Liver (tissue), 9 donors: ENCODE results near the gene CHORDC1. TPM values are rescaled to one million over a fixed set of nuclear protein-coding genes. Genes with fewer than 3 reads are reported as not detected.

Source experiments
- DNase-seq: peaks from one replicate; pipeline ENCODE4 v3.0.0-alpha.2; 2017; ENCODE audit warnings: low spot score
- H3K27ac ChIP-seq, 2 donors: one replicate each; pipeline ENCODE4 v1.7.0; 2013; ENCODE audit warnings: inconsistent platforms in 2 of 2, low read length in 2 of 2, control low read depth in 1 of 2, low read depth in 1 of 2, mild to moderate bottlenecking in 1 of 2
- H3K27me3 ChIP-seq, 4 donors: one replicate each; pipeline versions ENCODE4 v1.6.1 to v1.7.0; 2013; ENCODE audit warnings: low read length in 3 of 4, inconsistent platforms in 1 of 4, mild to moderate bottlenecking in 1 of 4, moderate library complexity in 1 of 4; ENCODE audit not compliant: control insufficient read depth in 4 of 4, insufficient read depth in 4 of 4
- H3K36me3 ChIP-seq, 4 donors: one replicate each; pipeline versions ENCODE4 v1.6.1 to v1.7.0; 2013; ENCODE audit warnings: low read length in 3 of 4, mild to moderate bottlenecking in 3 of 4, low read depth in 1 of 4, moderate library complexity in 1 of 4; ENCODE audit not compliant: control insufficient read depth in 4 of 4, insufficient read depth in 3 of 4
- H3K4me1 ChIP-seq, 4 donors: one replicate each; pipeline versions ENCODE4 v1.6.1 to v1.7.0; 2013; ENCODE audit warnings: low read length in 3 of 4, mild to moderate bottlenecking in 3 of 4, moderate library complexity in 1 of 4; ENCODE audit not compliant: control insufficient read depth in 4 of 4, insufficient read depth in 4 of 4
- H3K4me3 ChIP-seq, 3 donors: one replicate each; pipeline versions ENCODE4 v1.6.1 to v1.7.0; 2013; ENCODE audit warnings: low read length in 3 of 3, control low read depth in 1 of 3, low read depth in 1 of 3, mild to moderate bottlenecking in 1 of 3
- H3K9ac ChIP-seq, 2 donors: one replicate each; pipeline ENCODE4 v1.7.0; 2013; ENCODE audit warnings: low read length in 2 of 2, mild to moderate bottlenecking in 2 of 2, moderate library complexity in 2 of 2, control low read depth in 1 of 2, low read depth in 1 of 2
- H3K9me3 ChIP-seq, 4 donors: one replicate each; pipeline versions ENCODE4 v1.6.1 to v1.7.0; 2013; ENCODE audit warnings: low read length in 3 of 4; ENCODE audit not compliant: control insufficient read depth in 4 of 4
- EGR1 ChIP-seq, 2 donors: IDR thresholded peaks; 2 replicates each; pipeline ENCODE4 v1.6.1; 2016 to 2018; ENCODE audit warnings: antibody characterized with exemption in 2 of 2, low read depth in 2 of 2
- FOXA1 ChIP-seq: IDR thresholded peaks from 2 replicates; pipeline ENCODE4 v1.6.1; 2016; ENCODE audit warnings: antibody characterized with exemption
- FOXA2 ChIP-seq: IDR thresholded peaks from 2 replicates; pipeline ENCODE4 v1.6.1; 2016; ENCODE audit warnings: antibody characterized with exemption
- GABPA ChIP-seq, 2 donors: IDR thresholded peaks in 1 of 2; conservative IDR thresholded peaks in 1 of 2; 2 replicates each; pipeline ENCODE4 v1.6.1; 2016; ENCODE audit warnings: antibody characterized with exemption in 2 of 2, mild to moderate bottlenecking in 1 of 2, moderate library complexity in 1 of 2
- HNF4A ChIP-seq, 2 donors: conservative IDR thresholded peaks; 2 replicates each; pipeline ENCODE4 v1.6.1; 2016; ENCODE audit warnings: antibody characterized with exemption in 2 of 2, mild to moderate bottlenecking in 2 of 2
- HNF4G ChIP-seq: IDR thresholded peaks from 2 replicates; pipeline ENCODE4 v1.6.1; 2016; ENCODE audit warnings: antibody characterized with exemption
- JUND ChIP-seq, 2 donors: IDR thresholded peaks; 2 replicates each; pipeline ENCODE4 v1.6.1; 2016; ENCODE audit warnings: antibody characterized with exemption in 2 of 2
- NR2F2 ChIP-seq: IDR thresholded peaks from 2 replicates; pipeline ENCODE4 v1.6.1; 2016; ENCODE audit warnings: antibody characterized with exemption
- RAD21 ChIP-seq, 2 donors: IDR thresholded peaks; 2 replicates each; pipeline ENCODE4 v1.6.1; 2016; ENCODE audit warnings: antibody characterized with exemption in 2 of 2, mild to moderate bottlenecking in 2 of 2
- RXRA ChIP-seq, 2 donors: IDR thresholded peaks; 2 replicates each; pipeline ENCODE4 v1.6.1; 2017 to 2018; ENCODE audit warnings: antibody characterized with exemption in 2 of 2, mild to moderate bottlenecking in 1 of 2
- SP1 ChIP-seq: IDR thresholded peaks from 2 replicates; pipeline ENCODE4 v1.6.1; 2018; ENCODE audit warnings: antibody characterized with exemption, mild to moderate bottlenecking
- TAF1 ChIP-seq: conservative IDR thresholded peaks from 2 replicates; pipeline ENCODE4 v1.6.1; 2016; ENCODE audit warnings: antibody characterized with exemption, mild to moderate bottlenecking
- YY1 ChIP-seq: IDR thresholded peaks from 2 replicates; pipeline ENCODE4 v1.6.1; 2016; ENCODE audit warnings: antibody characterized with exemption, mild to moderate bottlenecking
- WGBS: extraction: QIAGEN DNeasy Blood & Tissue Kit; methylation state at CpG from one replicate; pipeline ENCODE4 v1.1.7; 2013; 5-methylcytosine and 5-hydroxymethylcytosine counted together
- polyA plus RNA-seq, 2 donors: library from polyadenylated mRNA; stranded (reverse) in 1 of 2; unstranded in 1 of 2; fragments of 200-250 nt in 1 of 2; fragments of >200 nt in 1 of 2; fragmentation: Nextera tagmentation in 1 of 2; extraction: Ambion mirVana in 1 of 2; gene quantifications; one replicate each; pipeline versions ENCODE4 v1.2.1 to v1.2.3, GENCODE V29; 2013 to 2015
- total RNA-seq, 2 donors: library from RNA; depleted of rRNA; stranded (reverse); fragments of >200 nt; gene quantifications; one replicate each; pipeline ENCODE4 v1.2.3, GENCODE V29; 2014
- TF ChIP-seq, protein P1 (sequence below): IDR thresholded peaks from 2 replicates; pipeline ENCODE4 v1.6.1; 2016; ENCODE audit warnings: antibody characterized with exemption
- TF ChIP-seq, protein P2 (sequence below): fragments of 150-350 bp; IDR thresholded peaks from 2 replicates; pipeline ENCODE4 v1.5.1; 2017; ENCODE audit warnings: improper control_type of control experiment, low read depth, low read length; ENCODE audit not compliant: missing input control
- TF ChIP-seq, protein P3 (sequence below): IDR thresholded peaks from 2 replicates; pipeline ENCODE4 v1.6.1; 2016; ENCODE audit warnings: antibody characterized with exemption
- TF ChIP-seq, protein P4 (sequence below): IDR thresholded peaks from 2 replicates; pipeline ENCODE4 v1.6.1; 2016; ENCODE audit warnings: antibody characterized with exemption
- TF ChIP-seq, protein P5 (sequence below): IDR thresholded peaks from 2 replicates; pipeline ENCODE4 v1.6.1; 2016; ENCODE audit warnings: antibody characterized with exemption, mild to moderate bottlenecking
- donor health status: healthy.
- donor health status: healthy.
- donor health status: healthy.
- donor health status: healthy.
- donor health status: healthy.

The CHORDC1 gene
- total and polyA plus RNA-seq, 4 donors, result 9.4 to 39.5 (median 16.7) TPM

DNA sequence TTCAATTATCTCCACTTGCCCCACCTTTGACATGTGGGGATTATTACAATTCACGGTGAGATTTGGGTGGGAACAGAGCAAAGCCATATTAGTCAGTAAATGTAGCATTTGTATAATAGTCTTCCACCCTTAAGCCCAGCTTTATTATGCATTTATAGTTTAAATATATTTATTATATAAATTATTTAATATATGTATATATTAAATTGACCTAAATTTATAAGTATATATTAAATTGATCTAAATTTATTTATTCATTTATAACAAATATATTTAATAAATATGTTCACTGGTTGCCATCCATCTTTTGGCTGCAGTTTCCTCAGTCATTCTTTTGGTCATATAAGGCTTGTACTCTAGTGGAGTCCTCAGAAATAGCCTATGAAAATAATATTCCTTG lies 23.6 kb upstream of the CHORDC1 start:
- Histone ChIP-seq H3K36me3 (no peaks in the 10 kb centered on the region), H3K9ac (no peak overlapping the region), H3K9me3 (no peaks in the 10 kb centered on the region), H3K27me3 (no peaks in the 10 kb centered on the region), H3K4me1 (no peaks in the 10 kb centered on the region), H3K4me3 (no peak overlapping the region), H3K27ac (no peak overlapping the region)
- TF ChIP-seq, protein P1, sequence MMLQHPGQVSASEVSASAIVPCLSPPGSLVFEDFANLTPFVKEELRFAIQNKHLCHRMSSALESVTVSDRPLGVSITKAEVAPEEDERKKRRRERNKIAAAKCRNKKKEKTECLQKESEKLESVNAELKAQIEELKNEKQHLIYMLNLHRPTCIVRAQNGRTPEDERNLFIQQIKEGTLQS, result no peak
- TF ChIP-seq, protein P2, sequence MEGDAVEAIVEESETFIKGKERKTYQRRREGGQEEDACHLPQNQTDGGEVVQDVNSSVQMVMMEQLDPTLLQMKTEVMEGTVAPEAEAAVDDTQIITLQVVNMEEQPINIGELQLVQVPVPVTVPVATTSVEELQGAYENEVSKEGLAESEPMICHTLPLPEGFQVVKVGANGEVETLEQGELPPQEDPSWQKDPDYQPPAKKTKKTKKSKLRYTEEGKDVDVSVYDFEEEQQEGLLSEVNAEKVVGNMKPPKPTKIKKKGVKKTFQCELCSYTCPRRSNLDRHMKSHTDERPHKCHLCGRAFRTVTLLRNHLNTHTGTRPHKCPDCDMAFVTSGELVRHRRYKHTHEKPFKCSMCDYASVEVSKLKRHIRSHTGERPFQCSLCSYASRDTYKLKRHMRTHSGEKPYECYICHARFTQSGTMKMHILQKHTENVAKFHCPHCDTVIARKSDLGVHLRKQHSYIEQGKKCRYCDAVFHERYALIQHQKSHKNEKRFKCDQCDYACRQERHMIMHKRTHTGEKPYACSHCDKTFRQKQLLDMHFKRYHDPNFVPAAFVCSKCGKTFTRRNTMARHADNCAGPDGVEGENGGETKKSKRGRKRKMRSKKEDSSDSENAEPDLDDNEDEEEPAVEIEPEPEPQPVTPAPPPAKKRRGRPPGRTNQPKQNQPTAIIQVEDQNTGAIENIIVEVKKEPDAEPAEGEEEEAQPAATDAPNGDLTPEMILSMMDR, result no peak
- TF ChIP-seq YY1, result no peak
- TF ChIP-seq, protein P3, sequence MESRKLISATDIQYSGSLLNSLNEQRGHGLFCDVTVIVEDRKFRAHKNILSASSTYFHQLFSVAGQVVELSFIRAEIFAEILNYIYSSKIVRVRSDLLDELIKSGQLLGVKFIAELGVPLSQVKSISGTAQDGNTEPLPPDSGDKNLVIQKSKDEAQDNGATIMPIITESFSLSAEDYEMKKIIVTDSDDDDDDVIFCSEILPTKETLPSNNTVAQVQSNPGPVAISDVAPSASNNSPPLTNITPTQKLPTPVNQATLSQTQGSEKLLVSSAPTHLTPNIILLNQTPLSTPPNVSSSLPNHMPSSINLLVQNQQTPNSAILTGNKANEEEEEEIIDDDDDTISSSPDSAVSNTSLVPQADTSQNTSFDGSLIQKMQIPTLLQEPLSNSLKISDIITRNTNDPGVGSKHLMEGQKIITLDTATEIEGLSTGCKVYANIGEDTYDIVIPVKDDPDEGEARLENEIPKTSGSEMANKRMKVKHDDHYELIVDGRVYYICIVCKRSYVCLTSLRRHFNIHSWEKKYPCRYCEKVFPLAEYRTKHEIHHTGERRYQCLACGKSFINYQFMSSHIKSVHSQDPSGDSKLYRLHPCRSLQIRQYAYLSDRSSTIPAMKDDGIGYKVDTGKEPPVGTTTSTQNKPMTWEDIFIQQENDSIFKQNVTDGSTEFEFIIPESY, result no peak
- TF ChIP-seq RXRA (IDR thresholded peaks at IDR 0.05), result no peak
- TF ChIP-seq, protein P4, sequence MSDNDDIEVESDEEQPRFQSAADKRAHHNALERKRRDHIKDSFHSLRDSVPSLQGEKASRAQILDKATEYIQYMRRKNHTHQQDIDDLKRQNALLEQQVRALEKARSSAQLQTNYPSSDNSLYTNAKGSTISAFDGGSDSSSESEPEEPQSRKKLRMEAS, result no peak
- TF ChIP-seq FOXA2, result no peak
- TF ChIP-seq GABPA (IDR thresholded peaks at IDR 0.05 in 1 of 2, conservative IDR thresholded peaks at IDR 0.05 in 1 of 2), result no peak
- TF ChIP-seq HNF4A (conservative IDR thresholded peaks at IDR 0.05), result no peak
- TF ChIP-seq HNF4G, result no peak
- TF ChIP-seq FOXA1, result no peak
- no peak for TF ChIP-seq NR2F2
- TF ChIP-seq, protein P5, sequence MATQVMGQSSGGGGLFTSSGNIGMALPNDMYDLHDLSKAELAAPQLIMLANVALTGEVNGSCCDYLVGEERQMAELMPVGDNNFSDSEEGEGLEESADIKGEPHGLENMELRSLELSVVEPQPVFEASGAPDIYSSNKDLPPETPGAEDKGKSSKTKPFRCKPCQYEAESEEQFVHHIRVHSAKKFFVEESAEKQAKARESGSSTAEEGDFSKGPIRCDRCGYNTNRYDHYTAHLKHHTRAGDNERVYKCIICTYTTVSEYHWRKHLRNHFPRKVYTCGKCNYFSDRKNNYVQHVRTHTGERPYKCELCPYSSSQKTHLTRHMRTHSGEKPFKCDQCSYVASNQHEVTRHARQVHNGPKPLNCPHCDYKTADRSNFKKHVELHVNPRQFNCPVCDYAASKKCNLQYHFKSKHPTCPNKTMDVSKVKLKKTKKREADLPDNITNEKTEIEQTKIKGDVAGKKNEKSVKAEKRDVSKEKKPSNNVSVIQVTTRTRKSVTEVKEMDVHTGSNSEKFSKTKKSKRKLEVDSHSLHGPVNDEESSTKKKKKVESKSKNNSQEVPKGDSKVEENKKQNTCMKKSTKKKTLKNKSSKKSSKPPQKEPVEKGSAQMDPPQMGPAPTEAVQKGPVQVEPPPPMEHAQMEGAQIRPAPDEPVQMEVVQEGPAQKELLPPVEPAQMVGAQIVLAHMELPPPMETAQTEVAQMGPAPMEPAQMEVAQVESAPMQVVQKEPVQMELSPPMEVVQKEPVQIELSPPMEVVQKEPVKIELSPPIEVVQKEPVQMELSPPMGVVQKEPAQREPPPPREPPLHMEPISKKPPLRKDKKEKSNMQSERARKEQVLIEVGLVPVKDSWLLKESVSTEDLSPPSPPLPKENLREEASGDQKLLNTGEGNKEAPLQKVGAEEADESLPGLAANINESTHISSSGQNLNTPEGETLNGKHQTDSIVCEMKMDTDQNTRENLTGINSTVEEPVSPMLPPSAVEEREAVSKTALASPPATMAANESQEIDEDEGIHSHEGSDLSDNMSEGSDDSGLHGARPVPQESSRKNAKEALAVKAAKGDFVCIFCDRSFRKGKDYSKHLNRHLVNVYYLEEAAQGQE, result no peak
- TF ChIP-seq SP1, result no peak
- no peak for DNase-seq
- 94% methylated on average over 1 of the region's 1 CpG for WGBS

DNA sequence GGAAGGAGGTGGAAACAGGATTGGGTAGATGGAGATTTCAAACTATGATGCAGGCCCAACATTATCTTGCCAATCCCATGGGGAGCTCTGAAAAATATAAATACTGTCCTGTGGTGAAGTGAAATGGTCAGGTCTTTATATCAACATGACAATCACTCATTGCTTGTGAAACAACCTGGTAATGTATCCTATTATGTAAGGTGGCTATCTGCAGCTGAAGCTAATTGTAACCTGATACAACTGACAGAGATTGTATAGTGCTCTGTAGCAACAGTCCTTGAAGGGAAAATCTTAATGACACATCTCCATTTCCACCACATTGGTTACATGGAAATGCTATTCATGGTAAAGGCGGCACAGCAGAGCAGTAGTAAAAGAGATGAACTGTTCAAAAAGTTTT lies 20.7 kb upstream of the CHORDC1 start:
- Histone ChIP-seq H3K9ac (no peak overlapping the region), H3K27me3 (no peaks in the 10 kb centered on the region)
- no peak for DNase-seq

More for the DNA sequence above, 20.7 kb upstream of the CHORDC1 start:
- WGBS, result 96% methylated on average over 1 of the region's 1 CpG
- H3K36me3 ChIP-seq, result no peaks in the 10 kb centered on the region
- no peaks in the 10 kb centered on the region for H3K9me3 ChIP-seq
- no peak overlapping the region for H3K4me3 ChIP-seq
- TF ChIP-seq RXRA (IDR thresholded peaks at IDR 0.05) (no peak), FOXA2 (no peak), SP1 (no peak), GABPA (IDR thresholded peaks at IDR 0.05 in 1 of 2, conservative IDR thresholded peaks at IDR 0.05 in 1 of 2) (no peak), HNF4G (no peak), EGR1 (IDR thresholded peaks at IDR 0.05; ENCODE audit: low read depth in 2 of 2) (no peak), TAF1 (no peak), NR2F2 (no peak), JUND (IDR thresholded peaks at IDR 0.05) (no peak), HNF4A (conservative IDR thresholded peaks at IDR 0.05) (no peak), YY1 (no peak), RAD21 (IDR thresholded peaks at IDR 0.05) (no peak)
- TF ChIP-seq, protein P3, result no peak
- TF ChIP-seq, protein P1, result no peak
- H3K27ac ChIP-seq, result no peak overlapping the region
- H3K4me1 ChIP-seq, result no peaks in the 10 kb centered on the region
